HS-27A (cell line): Measurements from ENCODE around the gene MPC1.

Experiments
- DNase-seq: peaks from one replicate; pipeline ENCODE4 v3.0.0-alpha.2; 2012; ENCODE audit warnings: low read depth, missing footprints

Gene MPC1

GRCh38 chr6:166382933-166383801 lies at the start of gene MPC1:
Gene MPC1, minus strand, starts transcription at chr6:166382940. Its CDS starts 64 bp downstream, at chr6:166382876.
- DNase-seq: peak; percentile 75

- no peak for DNase-seq
Measured at GRCh38 chr6:166430269-166430668, 47.5 kb upstream of the MPC1 start.

GRCh38 chr6:166424431-166424830 lies 41.7 kb upstream of the MPC1 start:
- DNase-seq: no peak

GRCh38 chr6:166423781-166424180 lies 41.0 kb upstream of the MPC1 start:
- no peak for DNase-seq

GRCh38 chr6:166423051-166423745 lies 40.5 kb upstream of the MPC1 start:
- DNase-seq: no peak

- no peak for DNase-seq
Measured at GRCh38 chr6:166422201-166422940, 39.6 kb upstream of the MPC1 start.

- DNase-seq: no peak
Measured at GRCh38 chr6:166420351-166420750, 37.6 kb upstream of the MPC1 start.

- DNase-seq: no peak
Measured at GRCh38 chr6:166419717-166420116, 37.0 kb upstream of the MPC1 start.

GRCh38 chr6:166419286-166419685 lies 36.5 kb upstream of the MPC1 start:
- no peak for DNase-seq

GRCh38 chr6:166418691-166419143 lies 36.0 kb upstream of the MPC1 start:
- no peak for DNase-seq

GRCh38 chr6:166417285-166417691 lies 34.5 kb upstream of the MPC1 start:
- DNase-seq: no peak

GRCh38 chr6:166415833-166416347 lies 33.1 kb upstream of the MPC1 start:
- no peak for DNase-seq

GRCh38 chr6:166415306-166415705 lies 32.6 kb upstream of the MPC1 start:
- no peak for DNase-seq

GRCh38 chr6:166413491-166413951 lies 30.8 kb upstream of the MPC1 start:
- no peak for DNase-seq

- no peak for DNase-seq
Measured at GRCh38 chr6:166412911-166413384, 30.2 kb upstream of the MPC1 start.

- DNase-seq: no peak
Measured at GRCh38 chr6:166412156-166412910, 29.6 kb upstream of the MPC1 start.

GRCh38 chr6:166411721-166412151 lies 29.0 kb upstream of the MPC1 start:
- no peak for DNase-seq

GRCh38 chr6:166411271-166411670 lies 28.5 kb upstream of the MPC1 start:
- DNase-seq: no peak

GRCh38 chr6:166410426-166410935 lies 27.7 kb upstream of the MPC1 start:
- DNase-seq: no peak

- no peak for DNase-seq
Measured at GRCh38 chr6:166408936-166409755, 26.4 kb upstream of the MPC1 start.
